Measurements from ENCODE around the gene AHRR.
"Not testable (repeated sequence)": the region's sequence is repeated elsewhere in the genome, so short reads cannot be mapped to it uniquely, and the experiment has no call there.

The AHRR gene

GRCh38 chr5:321230-321725, at the start of gene AHRR:
AHRR (plus strand) TSS chr5:321714; CDS start chr5:343903, 22,189 bp downstream.
- DNase-seq, result no peak

- DNase-seq, result not testable (repeated sequence)
Observed at GRCh38 chr5:271828-272167, 49.7 kb upstream of the AHRR start.

GRCh38 chr5:273091-273490, 48.4 kb upstream of the AHRR start:
- not testable (repeated sequence) for DNase-seq

- DNase-seq, result not testable (repeated sequence)
Observed at GRCh38 chr5:273491-273890, 48.0 kb upstream of the AHRR start.

- not testable (repeated sequence) for DNase-seq
Observed at GRCh38 chr5:274346-274745, 47.2 kb upstream of the AHRR start.

- DNase-seq, result no peak
Observed at GRCh38 chr5:278646-279045, 42.9 kb upstream of the AHRR start.

- not testable (repeated sequence) for DNase-seq
Observed at GRCh38 chr5:279051-279665, 42.4 kb upstream of the AHRR start.

- DNase-seq, result no peak
Observed at GRCh38 chr5:285991-286557, 35.4 kb upstream of the AHRR start.

GRCh38 chr5:290200-290599, 31.3 kb upstream of the AHRR start:
- not testable (repeated sequence) for DNase-seq

- DNase-seq, result not testable (repeated sequence)
Observed at GRCh38 chr5:291345-291744, 30.2 kb upstream of the AHRR start.

- DNase-seq, result not testable (repeated sequence)
Observed at GRCh38 chr5:294788-295187, 26.7 kb upstream of the AHRR start.

GRCh38 chr5:296207-296606, 25.3 kb upstream of the AHRR start:
- not testable (repeated sequence) for DNase-seq

GRCh38 chr5:296954-297353, 24.6 kb upstream of the AHRR start:
- DNase-seq, result not testable (repeated sequence)

GRCh38 chr5:297448-297847, 24.1 kb upstream of the AHRR start:
- not testable (repeated sequence) for DNase-seq

- not testable (repeated sequence) for DNase-seq
Observed at GRCh38 chr5:297991-298736, 23.4 kb upstream of the AHRR start.

- no peak for DNase-seq
Observed at GRCh38 chr5:298737-299125, 22.8 kb upstream of the AHRR start.

- not testable (repeated sequence) for DNase-seq
Observed at GRCh38 chr5:299921-300320, 21.6 kb upstream of the AHRR start.

- DNase-seq, result not testable (repeated sequence)
Observed at GRCh38 chr5:300691-301435, 20.7 kb upstream of the AHRR start.

- DNase-seq, result not testable (repeated sequence)
Observed at GRCh38 chr5:302416-302815, 19.1 kb upstream of the AHRR start.

GRCh38 chr5:302966-303365, 18.5 kb upstream of the AHRR start:
- DNase-seq, result no peak

- not testable (repeated sequence) for DNase-seq
Observed at GRCh38 chr5:303741-304140, 17.8 kb upstream of the AHRR start.

GRCh38 chr5:305050-305449, 16.5 kb upstream of the AHRR start:
- DNase-seq, result no peak

GRCh38 chr5:305459-305858, 16.1 kb upstream of the AHRR start:
- no peak for DNase-seq

Data from GDM1 (cell line).